Measurements from ENCODE around the gene RAMP2. TPM values are rescaled to one million over a fixed set of nuclear protein-coding genes. Genes with fewer than 3 reads are reported as not detected.

The RAMP2 gene
- total RNA-seq, 1 experiment from 2014 or later, result 10.9 TPM

DNA sequence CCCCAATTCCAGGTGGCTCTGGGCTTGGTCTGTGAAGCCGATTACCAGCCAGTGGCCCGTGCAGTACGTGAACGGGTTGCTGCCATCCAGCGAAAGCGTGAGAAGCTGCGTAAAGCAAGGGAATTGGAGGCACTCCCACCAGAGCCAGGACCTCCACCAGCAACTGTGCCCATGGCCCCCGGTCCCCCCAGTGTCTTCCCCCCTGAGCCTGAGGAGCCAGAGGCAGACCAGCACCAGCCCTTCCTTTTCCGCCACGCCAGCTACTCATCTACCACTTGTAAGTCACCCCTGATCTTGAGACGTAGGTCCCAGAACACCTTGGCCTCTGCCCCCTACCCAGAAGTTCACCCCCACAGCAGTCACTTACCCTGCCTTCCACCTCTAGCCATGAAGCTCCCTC, 26.2 kb downstream of the RAMP2 start (continued):
- TF ChIP-seq NFYB (CRISPR knock-in tag; conservative IDR thresholded peaks at IDR 0.05; ENCODE audit: low read depth) (no peak), TEAD1 (CRISPR knock-in tag; IDR thresholded peaks at IDR 0.05) (no peak), MYBL2 (CRISPR knock-in tag; IDR thresholded peaks at IDR 0.05) (no peak), KAT7 (CRISPR knock-in tag; IDR thresholded peaks at IDR 0.05; ENCODE audit: borderline replicate concordance) (no peak), OVOL2 (CRISPR knock-in tag; IDR thresholded peaks at IDR 0.05; ENCODE audit: borderline replicate concordance) (no peak)
- TF ChIP-seq, protein P1, sequence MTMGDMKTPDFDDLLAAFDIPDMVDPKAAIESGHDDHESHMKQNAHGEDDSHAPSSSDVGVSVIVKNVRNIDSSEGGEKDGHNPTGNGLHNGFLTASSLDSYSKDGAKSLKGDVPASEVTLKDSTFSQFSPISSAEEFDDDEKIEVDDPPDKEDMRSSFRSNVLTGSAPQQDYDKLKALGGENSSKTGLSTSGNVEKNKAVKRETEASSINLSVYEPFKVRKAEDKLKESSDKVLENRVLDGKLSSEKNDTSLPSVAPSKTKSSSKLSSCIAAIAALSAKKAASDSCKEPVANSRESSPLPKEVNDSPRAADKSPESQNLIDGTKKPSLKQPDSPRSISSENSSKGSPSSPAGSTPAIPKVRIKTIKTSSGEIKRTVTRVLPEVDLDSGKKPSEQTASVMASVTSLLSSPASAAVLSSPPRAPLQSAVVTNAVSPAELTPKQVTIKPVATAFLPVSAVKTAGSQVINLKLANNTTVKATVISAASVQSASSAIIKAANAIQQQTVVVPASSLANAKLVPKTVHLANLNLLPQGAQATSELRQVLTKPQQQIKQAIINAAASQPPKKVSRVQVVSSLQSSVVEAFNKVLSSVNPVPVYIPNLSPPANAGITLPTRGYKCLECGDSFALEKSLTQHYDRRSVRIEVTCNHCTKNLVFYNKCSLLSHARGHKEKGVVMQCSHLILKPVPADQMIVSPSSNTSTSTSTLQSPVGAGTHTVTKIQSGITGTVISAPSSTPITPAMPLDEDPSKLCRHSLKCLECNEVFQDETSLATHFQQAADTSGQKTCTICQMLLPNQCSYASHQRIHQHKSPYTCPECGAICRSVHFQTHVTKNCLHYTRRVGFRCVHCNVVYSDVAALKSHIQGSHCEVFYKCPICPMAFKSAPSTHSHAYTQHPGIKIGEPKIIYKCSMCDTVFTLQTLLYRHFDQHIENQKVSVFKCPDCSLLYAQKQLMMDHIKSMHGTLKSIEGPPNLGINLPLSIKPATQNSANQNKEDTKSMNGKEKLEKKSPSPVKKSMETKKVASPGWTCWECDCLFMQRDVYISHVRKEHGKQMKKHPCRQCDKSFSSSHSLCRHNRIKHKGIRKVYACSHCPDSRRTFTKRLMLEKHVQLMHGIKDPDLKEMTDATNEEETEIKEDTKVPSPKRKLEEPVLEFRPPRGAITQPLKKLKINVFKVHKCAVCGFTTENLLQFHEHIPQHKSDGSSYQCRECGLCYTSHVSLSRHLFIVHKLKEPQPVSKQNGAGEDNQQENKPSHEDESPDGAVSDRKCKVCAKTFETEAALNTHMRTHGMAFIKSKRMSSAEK (CRISPR knock-in tag; IDR thresholded peaks at IDR 0.05; ENCODE audit: borderline replicate concordance), result no peak

DNA sequence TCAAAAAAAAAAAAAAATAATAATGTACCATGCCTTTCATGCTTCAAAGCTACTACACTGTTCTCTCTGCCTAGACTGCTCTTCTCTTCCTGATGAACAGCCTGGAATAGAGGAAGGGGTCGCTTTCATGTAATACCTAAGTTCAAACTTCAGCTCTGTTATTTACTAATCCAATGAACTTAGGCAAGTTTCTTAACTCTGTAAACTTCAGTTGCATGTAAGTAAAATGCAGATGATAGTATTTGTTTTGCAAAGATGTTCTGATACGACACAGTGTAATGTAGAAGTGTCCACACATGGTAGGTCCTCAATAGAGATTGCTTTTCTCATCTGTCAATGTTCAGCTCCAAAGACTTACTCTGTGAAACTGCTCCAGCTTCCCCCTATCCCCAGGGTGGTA, 30.9 kb downstream of the RAMP2 start:
- ATAC-seq (no peak), DNase-seq (ENCODE audit: low spot score) (no peak)
- Mint-ChIP-seq H3K27me3 (ENCODE audit: low read depth) (peaks cover 33% of the 10 kb centered on the region), H3K4me3 (no peak overlapping the region), H3K4me1 (no peaks in the 10 kb centered on the region), H3K36me3 (peaks cover 4% of the 10 kb centered on the region; the same call in 1 of the 2 replicates), H3K9me3 (no peaks in the 10 kb centered on the region), H3K27ac (no peak overlapping the region)
- CTCF ChIA-PET, result no interaction called here
- TF ChIP-seq SMAD3 (CRISPR knock-in tag; IDR thresholded peaks at IDR 0.05; ENCODE audit: borderline replicate concordance), result no peak
- no peak for TF ChIP-seq NR2C2 (CRISPR knock-in tag; IDR thresholded peaks at IDR 0.05)
- TF ChIP-seq GTF2I (CRISPR knock-in tag; conservative IDR thresholded peaks at IDR 0.05), result no peak
- no peak for TF ChIP-seq HMGXB4 (CRISPR knock-in tag; IDR thresholded peaks at IDR 0.05)
- TF ChIP-seq ZBTB43 (CRISPR knock-in tag; IDR thresholded peaks at IDR 0.05), result no peak
- TF ChIP-seq NR3C1 (CRISPR knock-in tag; conservative IDR thresholded peaks at IDR 0.05; ENCODE audit: low read depth), result no peak
- TF ChIP-seq FOXP1 (CRISPR knock-in tag; IDR thresholded peaks at IDR 0.05; ENCODE audit: borderline replicate concordance), result no peak
- no peak for TF ChIP-seq JAZF1 (CRISPR knock-in tag; IDR thresholded peaks at IDR 0.05)
- no peak for TF ChIP-seq ZNF512 (CRISPR knock-in tag; IDR thresholded peaks at IDR 0.05; ENCODE audit: borderline replicate concordance)
- no peak for TF ChIP-seq PRDM15 (CRISPR knock-in tag; IDR thresholded peaks at IDR 0.05)
- no peak for TF ChIP-seq ZNF423 (CRISPR knock-in tag; IDR thresholded peaks at IDR 0.05)
- POLR2A ChIA-PET, result no interaction called here
